Islet precursor cell (in vitro differentiated cells): Measurements from ENCODE around the gene OR2A14.
"Not testable (repeated sequence)": the region's sequence is repeated elsewhere in the genome, so short reads cannot be mapped to it uniquely, and the experiment has no call there.

Source experiments
- DNase-seq: peaks from one replicate; pipeline ENCODE4 v3.0.0-alpha.2; 2018

The OR2A14 gene, protein sequence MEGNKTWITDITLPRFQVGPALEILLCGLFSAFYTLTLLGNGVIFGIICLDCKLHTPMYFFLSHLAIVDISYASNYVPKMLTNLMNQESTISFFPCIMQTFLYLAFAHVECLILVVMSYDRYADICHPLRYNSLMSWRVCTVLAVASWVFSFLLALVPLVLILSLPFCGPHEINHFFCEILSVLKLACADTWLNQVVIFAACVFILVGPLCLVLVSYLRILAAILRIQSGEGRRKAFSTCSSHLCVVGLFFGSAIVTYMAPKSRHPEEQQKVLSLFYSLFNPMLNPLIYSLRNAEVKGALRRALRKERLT

DNA sequence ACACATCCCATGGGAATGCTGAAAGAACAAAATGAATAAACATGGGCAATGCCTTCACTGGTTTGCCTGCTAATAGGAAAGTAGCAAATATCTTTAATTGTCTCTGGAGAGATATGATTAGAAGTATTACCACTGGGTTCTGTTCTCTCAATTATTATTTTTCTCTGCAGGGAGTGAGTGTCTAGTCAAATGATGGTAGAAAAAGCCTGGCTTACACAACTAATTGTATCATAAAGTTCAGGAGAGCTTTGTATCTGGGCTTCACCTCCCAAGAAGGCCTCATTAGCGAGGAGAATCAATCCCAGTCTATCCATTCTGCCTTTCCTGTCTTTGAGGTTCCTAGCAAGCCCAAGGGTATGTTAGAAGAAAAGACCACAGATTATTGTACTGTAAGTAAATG, at the start of gene OR2A14:
TSS of gene OR2A14 (plus strand) at position 301 of the 400 bp plus-strand sequence. CDS start 5,937 bp downstream, outside the sequence.
- DNase-seq = no peak

DNA sequence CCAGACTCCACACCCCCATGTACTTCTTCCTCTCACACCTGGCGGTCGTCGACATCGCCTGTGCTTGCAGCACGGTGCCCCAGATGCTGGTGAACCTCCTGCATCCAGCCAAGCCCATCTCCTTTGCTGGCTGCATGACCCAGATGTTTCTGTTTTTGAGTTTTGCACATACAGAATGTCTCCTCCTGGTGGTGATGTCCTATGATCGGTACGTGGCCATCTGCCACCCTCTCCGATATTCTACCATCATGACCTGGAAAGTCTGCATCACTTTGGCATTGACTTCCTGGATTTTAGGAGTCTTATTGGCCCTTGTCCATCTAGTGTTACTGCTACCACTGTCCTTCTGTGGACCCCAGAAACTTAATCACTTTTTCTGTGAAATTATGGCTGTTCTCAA, 48.6 kb upstream of the OR2A14 start:
- DNase-seq = no peak

DNA sequence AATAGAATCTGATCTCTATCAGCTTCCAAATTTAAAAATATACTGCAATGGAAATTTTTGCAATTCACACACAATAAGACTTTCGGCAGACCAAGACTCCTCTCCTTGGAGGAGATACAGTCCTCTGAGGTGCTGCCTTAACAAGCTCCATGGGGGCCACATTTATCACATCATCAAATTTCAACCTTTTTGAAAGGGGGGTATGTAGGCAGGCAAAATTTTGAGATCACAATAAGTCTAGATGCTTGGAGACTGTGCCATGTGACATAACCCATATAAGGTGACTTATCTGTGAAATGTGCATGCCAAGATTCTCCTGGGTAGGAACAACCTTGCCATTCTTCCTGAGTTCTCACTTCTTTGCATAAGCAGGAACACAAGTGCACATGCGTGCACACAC, 37.0 kb upstream of the OR2A14 start, which contains the start of gene OR2A12:
TSS of gene OR2A12 (plus strand) at position 301 of the 400 bp plus-strand sequence. CDS start 8,830 bp downstream, outside the sequence.
- DNase-seq = no peak

DNA sequence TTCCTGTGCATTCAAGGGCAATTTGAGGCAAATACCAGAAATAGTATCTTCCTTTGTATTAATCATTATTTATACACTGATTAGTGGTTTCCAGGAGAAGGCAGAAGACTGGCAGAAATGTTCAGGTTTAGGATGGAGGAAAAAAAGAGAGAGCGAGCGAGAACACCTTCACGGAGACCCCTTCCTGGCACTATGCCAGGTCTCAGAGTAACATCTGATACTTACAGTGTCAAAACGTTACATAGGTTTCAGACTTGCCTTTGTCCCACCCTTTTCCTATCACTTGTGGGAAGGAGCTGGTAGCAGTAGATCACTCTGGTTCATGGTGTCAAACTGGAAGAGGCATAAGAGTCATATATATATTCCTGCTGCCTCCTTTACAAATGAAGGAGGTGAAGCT, 36.2 kb upstream of the OR2A14 start:
- no peak for DNase-seq

- no peak for DNase-seq
These were observed 35.7 kb upstream of the OR2A14 start for GRCh38 chr7:144087230-144087629.

- DNase-seq = no peak
These were observed 32.3 kb upstream of the OR2A14 start for GRCh38 chr7:144090667-144091066.

DNA sequence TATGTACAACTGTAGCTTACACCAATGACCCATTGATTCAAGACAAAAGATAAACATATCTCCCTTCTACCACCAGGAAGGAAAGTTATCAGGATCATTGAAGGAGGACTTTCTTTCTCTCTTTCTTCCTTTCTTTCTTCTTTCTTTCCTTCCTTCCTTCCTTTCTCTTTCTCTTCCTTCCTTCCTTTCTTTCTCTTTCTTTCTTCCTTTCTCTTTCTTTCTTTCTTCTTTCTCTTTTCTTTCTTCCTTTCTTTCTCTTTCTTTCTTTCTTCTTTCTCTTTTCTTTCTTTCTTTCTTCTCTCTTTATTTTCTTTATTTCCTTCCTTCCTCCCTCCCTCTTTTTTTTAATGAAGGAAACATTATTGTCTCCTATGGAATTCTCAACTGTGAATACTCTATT, 24.2 kb upstream of the OR2A14 start:
- no peak for DNase-seq

GRCh38 chr7:144100607-144101006, 22.4 kb upstream of the OR2A14 start:
- no peak for DNase-seq

- no peak for DNase-seq
These were observed 20.9 kb upstream of the OR2A14 start for GRCh38 chr7:144102041-144102440.

GRCh38 chr7:144105211-144105610, 17.8 kb upstream of the OR2A14 start:
- DNase-seq = no peak

GRCh38 chr7:144109283-144109682, 13.7 kb upstream of the OR2A14 start, which contains the start of gene OR2A2:
OR2A2 (plus strand) TSS chr7:144109583; CDS start chr7:144109583, 0 bp downstream.
- DNase-seq = no peak

DNA sequence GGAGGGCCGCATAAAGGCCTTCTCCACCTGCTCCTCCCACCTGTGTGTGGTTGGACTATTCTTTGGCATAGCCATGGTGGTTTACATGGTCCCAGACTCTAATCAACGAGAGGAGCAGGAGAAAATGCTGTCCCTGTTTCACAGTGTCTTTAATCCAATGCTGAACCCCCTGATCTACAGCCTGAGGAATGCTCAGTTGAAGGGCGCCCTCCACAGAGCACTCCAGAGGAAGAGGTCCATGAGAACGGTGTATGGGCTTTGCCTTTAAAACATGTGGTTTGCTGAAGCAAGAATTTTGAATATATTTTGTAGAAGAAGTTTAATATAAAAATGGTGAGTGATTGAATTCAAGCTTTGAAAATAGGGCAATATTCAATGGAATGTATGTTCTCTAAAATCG, 12.7 kb upstream of the OR2A14 start:
- DNase-seq = no peak

DNA sequence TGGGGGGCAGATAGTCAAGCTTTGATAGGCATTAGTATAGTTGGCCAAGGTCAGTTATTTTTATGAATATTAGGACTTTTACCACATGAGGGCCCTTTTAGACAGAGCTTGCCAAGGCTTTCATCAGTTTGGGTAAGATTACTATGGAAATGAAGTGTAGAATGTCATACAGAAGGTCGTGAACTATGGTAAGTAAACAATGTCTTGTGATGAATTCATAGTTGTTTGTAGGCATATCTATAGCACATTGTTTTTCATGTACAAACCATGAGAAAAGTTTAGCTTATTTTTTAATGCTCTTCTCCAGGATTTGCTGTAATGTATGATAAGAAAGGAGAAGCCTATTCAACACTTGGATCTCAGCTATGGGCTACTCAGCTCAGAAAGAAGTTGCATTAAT, 9.3 kb upstream of the OR2A14 start:
- no peak for DNase-seq

GRCh38 chr7:144118341-144118740, 4.6 kb upstream of the OR2A14 start:
- DNase-seq = no peak

GRCh38 chr7:144127714-144128334, 4.8 kb downstream of the OR2A14 start:
- DNase-seq = peak; percentile 94

GRCh38 chr7:144129601-144130000, 6.6 kb downstream of the OR2A14 start:
- DNase-seq = not testable (repeated sequence)

GRCh38 chr7:144130730-144131129, 7.8 kb downstream of the OR2A14 start:
- no peak for DNase-seq

DNA sequence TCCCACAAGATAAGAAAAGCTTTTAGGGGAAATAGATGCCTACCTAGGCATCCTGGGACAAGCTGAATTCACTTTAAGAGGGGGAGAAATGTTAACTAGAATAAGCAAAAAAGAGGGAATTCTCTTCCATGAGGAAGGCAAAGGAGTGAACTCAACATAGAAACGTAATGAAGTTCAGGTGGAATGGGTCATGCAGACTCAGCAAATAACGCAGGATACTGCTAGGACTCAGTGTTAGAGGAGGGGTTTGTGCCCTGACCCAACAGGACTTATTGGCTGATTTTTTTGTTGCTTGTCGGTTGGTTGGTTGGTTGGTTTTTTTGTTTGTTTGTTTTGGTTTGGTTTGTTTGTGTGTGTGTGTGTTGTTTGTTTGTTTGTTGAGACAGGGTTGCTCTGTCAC, 9.3 kb downstream of the OR2A14 start:
- DNase-seq = no peak

GRCh38 chr7:144133307-144133706, 10.3 kb downstream of the OR2A14 start:
- no peak for DNase-seq

GRCh38 chr7:144134116-144134515, 11.1 kb downstream of the OR2A14 start:
- DNase-seq = no peak

GRCh38 chr7:144137501-144137900, 14.5 kb downstream of the OR2A14 start:
- no peak for DNase-seq

- no peak for DNase-seq
These were observed 19.2 kb downstream of the OR2A14 start for GRCh38 chr7:144142187-144142586.

DNA sequence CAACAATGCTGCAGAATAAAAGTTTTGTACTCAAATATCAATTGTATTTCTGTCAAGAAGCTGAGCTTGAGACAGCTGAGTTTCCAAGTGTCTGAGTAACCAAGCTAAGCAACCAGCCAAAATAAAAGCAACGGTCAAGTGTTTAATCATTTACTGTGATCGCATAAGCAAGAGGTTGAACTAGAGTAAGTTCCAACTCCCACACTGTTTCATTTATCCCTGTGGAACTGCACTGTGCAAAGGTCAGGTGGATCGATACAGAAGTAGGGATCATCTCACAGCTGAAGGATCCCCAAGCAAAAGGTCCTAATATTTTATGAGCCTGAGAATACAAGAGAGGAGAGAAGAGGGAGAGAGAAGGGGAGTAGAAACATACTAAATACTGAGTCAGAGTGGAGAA, 21.4 kb downstream of the OR2A14 start:
- DNase-seq = no peak

DNA sequence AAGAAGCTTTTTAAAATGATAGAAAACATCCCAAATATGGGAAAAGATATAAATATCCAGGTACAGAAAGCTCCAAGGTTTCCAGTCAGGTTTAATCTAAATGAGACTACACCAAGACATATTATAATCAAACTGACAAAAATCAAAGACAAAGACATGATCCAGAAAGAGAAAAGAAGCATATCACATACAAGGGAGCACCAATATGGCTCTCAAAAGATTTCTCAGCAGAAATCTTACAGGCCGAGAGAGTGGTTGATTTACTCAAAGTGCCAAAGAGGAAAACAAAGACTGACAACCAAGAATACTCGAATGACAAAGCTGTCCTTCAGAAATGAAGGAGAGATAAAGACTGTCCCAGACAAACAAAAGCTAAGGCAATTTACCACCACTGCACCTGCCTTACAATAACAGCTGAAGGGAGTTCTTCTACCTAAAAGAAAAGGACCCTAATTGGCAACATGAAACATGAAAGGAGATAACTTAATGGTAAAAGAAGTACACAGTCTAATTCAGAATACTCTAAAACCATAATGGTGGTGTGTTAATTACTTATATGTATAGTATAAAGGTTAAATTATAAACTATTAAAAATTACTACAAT, 25.4 kb downstream of the OR2A14 start:
- DNase-seq = no peak
